Stimulated activated naive CD4-positive, alpha-beta T cell treated with Interleukin-2 at 50 U/mL for 16 hours (primary cell): Measurements from ENCODE around the gene MED1.
"Not testable (repeated sequence)": the region's sequence is repeated elsewhere in the genome, so short reads cannot be mapped to it uniquely, and the experiment has no call there.

Experiments used
- DNase-seq: peaks from one replicate; lab custom pipeline; 2025; lab: John Stamatoyannopoulos, UW

The MED1 gene

GRCh38 chr17:39410279-39410678 is 40.8 kb downstream of the MED1 start:
- DNase-seq, result no peak

GRCh38 chr17:39408360-39408759 is 42.7 kb downstream of the MED1 start:
- DNase-seq, result no peak

GRCh38 chr17:39406951-39407350 is 44.1 kb downstream of the MED1 start:
- no peak for DNase-seq

- no peak for DNase-seq
Measured at GRCh38 chr17:39405436-39405835, 45.6 kb downstream of the MED1 start.

GRCh38 chr17:39404542-39405378 is 46.3 kb downstream of the MED1 start:
- DNase-seq, result peak; percentile 27

GRCh38 chr17:39402890-39403605 is 48.0 kb downstream of the MED1 start:
- no peak for DNase-seq

- DNase-seq, result peak; percentile 83
Measured at GRCh38 chr17:39402244-39402889, 48.7 kb downstream of the MED1 start.

- peak; percentile 93 for DNase-seq
Measured at GRCh38 chr17:39401412-39402243, 49.4 kb downstream of the MED1 start, which contains the start of gene FBXL20. Gene FBXL20 (minus strand): TSS chr17:39401626. CDS start chr17:39401402, 224 bp downstream.

GRCh38 chr17:39400547-39401411 is 50.3 kb downstream of the MED1 start:
- DNase-seq, result peak; percentile 6

GRCh38 chr17:39399791-39400190 is 51.3 kb downstream of the MED1 start:
- no peak for DNase-seq

GRCh38 chr17:39393736-39394135 is 57.3 kb downstream of the MED1 start:
- no peak for DNase-seq

- DNase-seq, result no peak
Measured at GRCh38 chr17:39391448-39391847, 59.6 kb downstream of the MED1 start.

- no peak for DNase-seq
Measured at GRCh38 chr17:39385040-39385439, 66.0 kb downstream of the MED1 start.

GRCh38 chr17:39380144-39380543 is 70.9 kb downstream of the MED1 start:
- no peak for DNase-seq

- DNase-seq, result no peak
Measured at GRCh38 chr17:39376434-39376833, 74.6 kb downstream of the MED1 start.

GRCh38 chr17:39367805-39368204 is 83.3 kb downstream of the MED1 start:
- DNase-seq, result not testable (repeated sequence)

GRCh38 chr17:39365872-39366271 is 85.2 kb downstream of the MED1 start:
- DNase-seq, result no peak

- DNase-seq, result no peak
Measured at GRCh38 chr17:39365242-39365641, 85.8 kb downstream of the MED1 start.

GRCh38 chr17:39364236-39365025 is 86.6 kb downstream of the MED1 start:
- DNase-seq, result no peak

GRCh38 chr17:39361064-39361463 is 90.0 kb downstream of the MED1 start:
- DNase-seq, result no peak
